OCI-LY7 (cell line): ENCODE measurements around the gene SPATA2L. TPM values are rescaled to one million over a fixed set of nuclear protein-coding genes. Genes with fewer than 3 reads are reported as not detected.

ENCODE experiments used
- BruUV-seq: library from RNA; stranded (reverse); fragments of 400-500 nt; replicated peaks from 2 replicates; lab custom pipeline; 2021; lab: Mats Ljungman, UMichigan
- CTCF ChIA-PET: fragments of 300-600 bp; sonication (Branson Sonifier 250); formaldehyde crosslinking; loops from one replicate; lab custom pipeline; 2022; ENCODE audit warnings: antibody characterized with exemption; ENCODE audit not compliant: unreplicated experiment; lab: Charles Lee
- POLR2A ChIA-PET: fragments of 300-600 bp; sonication (Branson Sonifier 250); formaldehyde crosslinking; loops from one replicate; lab custom pipeline; 2022; ENCODE audit warnings: antibody characterized with exemption; lab: Charles Lee
- DNase-seq: peaks from one replicate; pipeline ENCODE4 v3.0.0-alpha.2; 2015; ENCODE audit warnings: low spot score
- H2AFZ ChIP-seq: fragments of 200-600 bp; sonication (generic), shearing (Covaris generic); 2 replicates; pipeline ENCODE4 v1.6.1; 2014; ENCODE audit warnings: mild to moderate bottlenecking, antibody characterized with exemption, low read length, moderate library complexity
- H3K27ac ChIP-seq: fragments of 200-600 bp; sonication (generic); 2 replicates; pipeline ENCODE4 v1.5.1; 2014; ENCODE audit warnings: mixed run types, low read depth, mild to moderate bottlenecking, moderate library complexity, low read length, inconsistent platforms; ENCODE audit not compliant: poor library complexity, severe bottlenecking
- H3K36me3 ChIP-seq: fragments of 200-600 bp; sonication (generic); 2 replicates; pipeline ENCODE4 v1.6.1; 2014; ENCODE audit warnings: mild to moderate bottlenecking, antibody characterized with exemption, low read length, moderate library complexity, mixed read lengths; ENCODE audit not compliant: insufficient read depth
- H3K4me1 ChIP-seq: fragments of 200-600 bp; sonication (generic); 2 replicates; pipeline ENCODE4 v1.5.1; 2014; ENCODE audit warnings: mild to moderate bottlenecking, low read length; ENCODE audit not compliant: insufficient read depth, poor library complexity, severe bottlenecking
- H3K4me2 ChIP-seq: fragments of 200-600 bp; sonication (generic); 2 replicates; pipeline ENCODE4 v1.6.1; 2014; ENCODE audit warnings: mild to moderate bottlenecking, low read length
- H3K4me3 ChIP-seq: fragments of 200-600 bp; sonication (generic); 2 replicates; pipeline ENCODE4 v1.5.1; 2014; ENCODE audit warnings: mild to moderate bottlenecking, low read depth, low read length; ENCODE audit not compliant: poor library complexity, severe bottlenecking
- H3K79me2 ChIP-seq: fragments of 200-600 bp; sonication (generic); 2 replicates; pipeline ENCODE4 v1.6.1; 2016; ENCODE audit warnings: low read depth, mild to moderate bottlenecking, low read length, moderate library complexity, mixed read lengths; ENCODE audit not compliant: insufficient read depth
- H3K9me2 ChIP-seq: fragments of 200-600 bp; sonication (generic); 2 replicates; pipeline ENCODE4 v1.6.1; 2016; ENCODE audit warnings: mild to moderate bottlenecking, low read length, mixed read lengths; ENCODE audit not compliant: insufficient read depth
- H3K9me3 ChIP-seq: fragments of 200-600 bp; sonication (generic); 2 replicates; pipeline ENCODE4 v1.6.1; 2014; ENCODE audit warnings: mild to moderate bottlenecking, mixed run types, low read length, mixed read lengths
- H4K20me1 ChIP-seq: fragments of 200-600 bp; sonication (generic); 2 replicates; pipeline ENCODE4 v1.6.1; 2014; ENCODE audit warnings: mild to moderate bottlenecking, antibody characterized with exemption, low read length, moderate library complexity, mixed read lengths; ENCODE audit not compliant: insufficient read depth
- EZH2phosphoT487 ChIP-seq: fragments of 200-600 bp; sonication (generic); IDR thresholded peaks from 2 replicates; pipeline ENCODE4 v1.6.1; 2018; ENCODE audit warnings: low read depth, borderline replicate concordance, mild to moderate bottlenecking, mixed run types, antibody characterized with exemption, low read length, moderate library complexity, mixed read lengths
- intact Hi-C: fragments of 100-400 bp; cut with micrococcal nuclease; formaldehyde crosslinking; loops from one replicate; pipeline ENCODE4 v1.10.0; 2022; ENCODE audit not compliant: unreplicated experiment
- total RNA-seq, 2 experiments: library from RNA; depleted of rRNA in 1 of 2; stranded (reverse); fragments of >200 nt in 1 of 2; shearing (Covaris generic) in 1 of 2; gene quantifications; 2 replicates each; pipeline ENCODE4 v1.2.3, GENCODE V29; 2014 to 2022
- TF ChIP-seq, protein P1 (sequence below): fragments of 200-600 bp; sonication (generic); conservative IDR thresholded peaks from 2 replicates; pipeline ENCODE4 v1.5.1; 2014; ENCODE audit warnings: mild to moderate bottlenecking, antibody characterized with exemption, low read length, moderate library complexity, mixed read lengths

The SPATA2L gene
- total RNA-seq, 2 experiments from 2014 or later, result 7.2 to 13.1 TPM

DNA sequence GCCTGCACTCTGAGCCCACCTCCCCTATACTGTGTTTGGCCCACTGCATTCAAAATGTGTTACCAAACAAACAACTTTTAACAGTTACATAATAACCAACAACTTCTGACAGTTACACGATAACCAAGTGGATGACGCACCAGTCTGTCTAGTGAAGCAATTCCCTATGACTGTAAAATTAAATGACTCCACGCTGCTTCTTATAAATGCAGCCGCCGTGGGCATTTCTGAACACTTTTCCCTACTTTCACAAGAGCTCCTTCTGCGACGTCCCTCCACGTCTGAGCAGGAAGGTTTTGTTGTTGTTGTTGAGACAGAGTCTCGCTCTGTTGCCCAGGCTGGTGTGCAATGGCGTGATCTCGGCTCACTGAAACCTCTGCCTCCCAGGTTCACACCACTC, 47.4 kb upstream of the SPATA2L start:
- H3K9me3 ChIP-seq, result no peaks in the 10 kb centered on the region
- BruUV-seq, result no TSS peak
- peaks cover 3% of the 10 kb centered on the region; the same call in 1 of the 2 replicates for H3K79me2 ChIP-seq
- no peak overlapping the region for H2AFZ ChIP-seq
- H3K4me2 ChIP-seq, result no peak overlapping the region
- POLR2A ChIA-PET, result no interaction called here
- CTCF ChIA-PET, result no interaction called here
- no peak for DNase-seq
- H3K4me1 ChIP-seq, result no peaks in the 10 kb centered on the region
- no peaks in the 10 kb centered on the region for H4K20me1 ChIP-seq
- TF ChIP-seq, protein P1, sequence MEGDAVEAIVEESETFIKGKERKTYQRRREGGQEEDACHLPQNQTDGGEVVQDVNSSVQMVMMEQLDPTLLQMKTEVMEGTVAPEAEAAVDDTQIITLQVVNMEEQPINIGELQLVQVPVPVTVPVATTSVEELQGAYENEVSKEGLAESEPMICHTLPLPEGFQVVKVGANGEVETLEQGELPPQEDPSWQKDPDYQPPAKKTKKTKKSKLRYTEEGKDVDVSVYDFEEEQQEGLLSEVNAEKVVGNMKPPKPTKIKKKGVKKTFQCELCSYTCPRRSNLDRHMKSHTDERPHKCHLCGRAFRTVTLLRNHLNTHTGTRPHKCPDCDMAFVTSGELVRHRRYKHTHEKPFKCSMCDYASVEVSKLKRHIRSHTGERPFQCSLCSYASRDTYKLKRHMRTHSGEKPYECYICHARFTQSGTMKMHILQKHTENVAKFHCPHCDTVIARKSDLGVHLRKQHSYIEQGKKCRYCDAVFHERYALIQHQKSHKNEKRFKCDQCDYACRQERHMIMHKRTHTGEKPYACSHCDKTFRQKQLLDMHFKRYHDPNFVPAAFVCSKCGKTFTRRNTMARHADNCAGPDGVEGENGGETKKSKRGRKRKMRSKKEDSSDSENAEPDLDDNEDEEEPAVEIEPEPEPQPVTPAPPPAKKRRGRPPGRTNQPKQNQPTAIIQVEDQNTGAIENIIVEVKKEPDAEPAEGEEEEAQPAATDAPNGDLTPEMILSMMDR, result no peak
- TF ChIP-seq EZH2phosphoT487, result no peak
- intact Hi-C loops, result no loop called here
- no peaks in the 10 kb centered on the region for H3K9me2 ChIP-seq
- H3K36me3 ChIP-seq, result peaks cover 95% of the 10 kb centered on the region
- no peak overlapping the region for H3K27ac ChIP-seq
- no peak overlapping the region for H3K4me3 ChIP-seq

DNA sequence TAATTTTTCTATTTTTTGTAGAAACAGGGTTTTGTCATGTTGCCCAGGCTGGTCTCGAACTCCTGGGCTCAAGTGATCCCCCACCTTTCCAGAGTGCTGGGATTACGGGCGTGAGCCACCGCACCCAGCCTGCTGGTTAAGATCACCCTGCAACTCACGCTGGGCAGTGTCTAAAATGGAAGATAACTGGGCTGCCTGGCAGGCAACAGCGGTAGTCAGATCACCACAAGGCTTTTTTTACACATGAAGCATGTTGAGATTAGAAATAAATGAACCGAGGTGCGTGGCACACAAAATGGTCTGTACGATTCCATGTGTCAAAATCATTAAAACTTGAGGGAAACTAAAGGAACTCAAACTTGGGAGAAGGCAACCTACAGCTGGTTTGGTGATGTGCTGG, 46.6 kb upstream of the SPATA2L start:
- CTCF ChIA-PET, result no interaction called here
- POLR2A ChIA-PET, result no interaction called here
- H3K36me3 ChIP-seq, result peaks cover 95% of the 10 kb centered on the region

DNA sequence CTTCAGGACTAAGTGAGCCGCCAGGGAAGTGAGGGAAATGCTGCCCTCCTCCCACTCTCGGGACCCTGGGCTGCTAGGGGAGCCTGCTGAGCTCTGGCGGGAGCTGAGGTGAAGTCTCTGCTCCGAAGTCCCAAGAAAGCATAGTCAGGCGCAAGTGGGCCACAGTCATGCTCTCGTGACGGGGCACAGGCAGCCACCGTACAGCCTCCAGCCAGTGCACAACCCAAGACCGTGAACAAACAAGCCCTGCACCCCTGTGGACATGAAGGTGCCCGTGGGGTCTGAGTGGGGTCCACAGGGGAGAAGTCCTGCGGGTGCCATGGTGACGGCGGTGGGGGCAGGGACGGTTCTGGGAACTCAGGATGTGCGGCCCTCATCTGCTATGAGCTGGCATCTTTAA, 44.5 kb upstream of the SPATA2L start:
- H4K20me1 ChIP-seq, result no peaks in the 10 kb centered on the region
- no peaks in the 10 kb centered on the region for H3K4me1 ChIP-seq
- no peak for DNase-seq
- ChIA-PET POLR2A (no interaction called here), CTCF (no interaction called here)
- no peak overlapping the region for H3K27ac ChIP-seq
- BruUV-seq, result no TSS peak
- H3K4me3 ChIP-seq, result no peak overlapping the region
- intact Hi-C loops, result no loop called here
- no peak for TF ChIP-seq EZH2phosphoT487
- TF ChIP-seq, protein P1, result no peak
- no peaks in the 10 kb centered on the region for H3K9me2 ChIP-seq
- no peaks in the 10 kb centered on the region for H3K9me3 ChIP-seq
- H3K36me3 ChIP-seq, result peaks cover 96% of the 10 kb centered on the region
- H2AFZ ChIP-seq, result no peak overlapping the region
- H3K79me2 ChIP-seq, result no peaks in the 10 kb centered on the region
- H3K4me2 ChIP-seq, result no peak overlapping the region

More for the DNA sequence above, 46.6 kb upstream of the SPATA2L start:
- DNase-seq, result no peak
- H4K20me1 ChIP-seq, result no peaks in the 10 kb centered on the region
- H3K4me3 ChIP-seq, result no peak overlapping the region
- intact Hi-C loops, result no loop called here
- H3K4me2 ChIP-seq, result no peak overlapping the region
- no peaks in the 10 kb centered on the region for H3K4me1 ChIP-seq
- no peak for TF ChIP-seq EZH2phosphoT487
- TF ChIP-seq, protein P1, result no peak
- BruUV-seq, result no TSS peak
- no peaks in the 10 kb centered on the region for H3K9me3 ChIP-seq
- no peak overlapping the region for H2AFZ ChIP-seq
- no peak overlapping the region for H3K27ac ChIP-seq
- no peaks in the 10 kb centered on the region for H3K9me2 ChIP-seq
- H3K79me2 ChIP-seq, result peaks cover 3% of the 10 kb centered on the region; the same call in 1 of the 2 replicates
